Fibroblast of lung (primary cell): ENCODE data around the gene GDAP2. TPM values are rescaled to one million over a fixed set of nuclear protein-coding genes. Genes with fewer than 3 reads are reported as not detected.

Source experiments
- DNase-seq, 2 donors: peaks; one replicate each; pipeline versions ENCODE4 v3.0.0 to v3.0.0-alpha.2; 2010; ENCODE audit warnings: low read depth in 2 of 2
- H2AFZ ChIP-seq: 2 replicates; pipeline ENCODE4 v1.5.1; 2012; ENCODE audit warnings: low read length, control low read depth, inconsistent platforms
- H3K27ac ChIP-seq: 2 replicates; pipeline ENCODE4 v1.5.1; 2011; ENCODE audit warnings: low read length, control low read depth; ENCODE audit not compliant: insufficient read depth
- H3K27me3 ChIP-seq: 2 replicates; pipeline ENCODE4 v1.5.1; 2011; ENCODE audit warnings: mild to moderate bottlenecking, low read length; ENCODE audit not compliant: control insufficient read depth, insufficient read depth
- H3K36me3 ChIP-seq: 2 replicates; pipeline ENCODE4 v1.5.1; 2011; ENCODE audit warnings: low read length; ENCODE audit not compliant: control insufficient read depth, insufficient read depth
- H3K4me1 ChIP-seq: 2 replicates; pipeline ENCODE4 v1.5.1; 2011; ENCODE audit warnings: low read length; ENCODE audit not compliant: control insufficient read depth, insufficient read depth; ENCODE audit errors: extremely low read depth
- H3K4me2 ChIP-seq: 2 replicates; pipeline ENCODE4 v1.5.1; 2011; ENCODE audit warnings: low read length, control low read depth; ENCODE audit not compliant: insufficient read depth; ENCODE audit errors: extremely low read depth
- H3K4me3 ChIP-seq, 4 experiments: fragments of 200-600 bp in 1 of 4; sonication (generic) in 1 of 4; replicated peaks in 1 of 4; 2 replicates each; pipeline ENCODE4 v1.5.1; 2011 to 2016; ENCODE audit warnings: low read length in 4 of 4, low read depth in 3 of 4, mild to moderate bottlenecking in 3 of 4, control low read depth in 2 of 4, inconsistent platforms in 1 of 4, mixed read lengths in 1 of 4; ENCODE audit not compliant: insufficient read depth in 1 of 4; ENCODE audit errors: control extremely low read depth in 1 of 4
- H3K79me2 ChIP-seq: 2 replicates; pipeline ENCODE4 v1.5.1; 2012; ENCODE audit warnings: mild to moderate bottlenecking, low read length, inconsistent platforms; ENCODE audit not compliant: control insufficient read depth, insufficient read depth
- H3K9ac ChIP-seq: 2 replicates; pipeline ENCODE4 v1.5.1; 2011; ENCODE audit warnings: mild to moderate bottlenecking, low read length, control low read depth; ENCODE audit not compliant: insufficient read depth
- H3K9me3 ChIP-seq: 2 replicates; pipeline ENCODE4 v1.5.1; 2012; ENCODE audit warnings: low read depth, low read length; ENCODE audit not compliant: control insufficient read depth, insufficient read depth
- H4K20me1 ChIP-seq: 2 replicates; pipeline ENCODE4 v1.5.1; 2011; ENCODE audit warnings: low read length; ENCODE audit not compliant: control insufficient read depth, insufficient read depth; ENCODE audit errors: extremely low read depth
- CTCF ChIP-seq, 2 donors: IDR thresholded peaks in 1 of 2; conservative IDR thresholded peaks in 1 of 2; 1 replicate in 1 of 2; 2 replicates in 1 of 2; pipeline ENCODE4 v1.5.1; 2011 to 2012; ENCODE audit warnings: low read length in 2 of 2, control low read depth in 1 of 2, inconsistent platforms in 1 of 2, low read depth in 1 of 2, mild to moderate bottlenecking in 1 of 2
- EZH2 ChIP-seq: IDR thresholded peaks from 2 replicates; pipeline ENCODE4 v1.5.1; 2012; ENCODE audit warnings: low read length, control low read depth, mild to moderate bottlenecking; ENCODE audit errors: missing control alignments
- polyA plus RNA-seq, 2 donors: library from polyadenylated mRNA; depleted of rRNA in 1 of 2; stranded (reverse) in 1 of 2; unstranded in 1 of 2; fragments of >200 nt; gene quantifications; 2 replicates each; pipeline ENCODE4 v1.2.1, GENCODE V29; 2011 to 2012; ENCODE audit warnings: missing spikeins in 1 of 2
- total RNA-seq: library from RNA; depleted of rRNA; stranded (reverse); fragments of >200 nt; gene quantifications from 2 replicates; pipeline ENCODE4 v1.2.1, GENCODE V29; 2014

The GDAP2 gene
- total and polyA plus RNA-seq, 2 donors (not counting 1 experiment from before 2014, with no cell fraction given): 16.2 to 29.7 TPM

GRCh38 chr1:117971777-117972176 is 42.4 kb upstream of the GDAP2 start:
- Histone ChIP-seq H2AFZ (no peak overlapping the region), H3K79me2 (no peaks in the 10 kb centered on the region), H4K20me1 (no peaks in the 10 kb centered on the region), H3K27me3 (no peaks in the 10 kb centered on the region), H3K4me3 (no peak overlapping the region), H3K27ac (no peak overlapping the region), H3K4me1 (no peaks in the 10 kb centered on the region), H3K36me3 (no peaks in the 10 kb centered on the region), H3K4me2 (no peak overlapping the region), H3K9ac (no peak overlapping the region), H3K9me3 (no peaks in the 10 kb centered on the region)
- TF ChIP-seq EZH2 (no peak), CTCF (conservative IDR thresholded peaks at IDR 0.05 in 1 of 2, IDR thresholded peaks at IDR 0.05 in 1 of 2; ENCODE audit: low read depth in 1 of 2, low read length in 2 of 2) (no peak)
- DNase-seq: no peak

- H3K4me3 ChIP-seq: no peak overlapping the region
- H3K9me3 ChIP-seq: no peaks in the 10 kb centered on the region
- no peak overlapping the region for H2AFZ ChIP-seq
- TF ChIP-seq EZH2: no peak
- TF ChIP-seq CTCF (conservative IDR thresholded peaks at IDR 0.05 in 1 of 2, IDR thresholded peaks at IDR 0.05 in 1 of 2; ENCODE audit: low read depth in 1 of 2, low read length in 2 of 2): no peak
- no peaks in the 10 kb centered on the region for H3K4me1 ChIP-seq
- no peaks in the 10 kb centered on the region for H4K20me1 ChIP-seq
- H3K9ac ChIP-seq: no peak overlapping the region
- H3K27me3 ChIP-seq: no peaks in the 10 kb centered on the region
- no peak for DNase-seq
- no peak overlapping the region for H3K4me2 ChIP-seq
- no peaks in the 10 kb centered on the region for H3K79me2 ChIP-seq
- no peak overlapping the region for H3K27ac ChIP-seq
- H3K36me3 ChIP-seq: no peaks in the 10 kb centered on the region
Observed at GRCh38 chr1:117970252-117970651, 40.8 kb upstream of the GDAP2 start.

- no peaks in the 10 kb centered on the region for H3K36me3 ChIP-seq
- H3K27ac ChIP-seq: no peak overlapping the region
- no peak overlapping the region for H2AFZ ChIP-seq
- no peaks in the 10 kb centered on the region for H4K20me1 ChIP-seq
- DNase-seq: peak; percentile 38 to 40
- no peak overlapping the region for H3K9ac ChIP-seq
- no peaks in the 10 kb centered on the region for H3K27me3 ChIP-seq
- no peak overlapping the region for H3K4me2 ChIP-seq
- H3K9me3 ChIP-seq: no peaks in the 10 kb centered on the region
- H3K4me3 ChIP-seq: no peak overlapping the region
- H3K79me2 ChIP-seq: no peaks in the 10 kb centered on the region
- TF ChIP-seq EZH2 (no peak), CTCF (conservative IDR thresholded peaks at IDR 0.05 in 1 of 2, IDR thresholded peaks at IDR 0.05 in 1 of 2; ENCODE audit: low read depth in 1 of 2, low read length in 2 of 2) (no peak)
- no peaks in the 10 kb centered on the region for H3K4me1 ChIP-seq
Observed at GRCh38 chr1:117967881-117968280, 38.5 kb upstream of the GDAP2 start.
